GM19463 (cell line): ENCODE results near the gene WDR1.

Experiments used
- ATAC-seq: cut with Tn5 transposase; IDR thresholded peaks from one replicate; pipeline ENCODE4 v1.9.1; 2021; ENCODE audit warnings: mild to moderate bottlenecking, moderate library complexity; ENCODE audit not compliant: unreplicated experiment

The WDR1 gene

GRCh38 chr4:10074767-10075105 lies 41.9 kb downstream of the WDR1 start:
- no peak for ATAC-seq

- ATAC-seq = no peak
These were observed 42.4 kb downstream of the WDR1 start for GRCh38 chr4:10074076-10074766.

- no peak for ATAC-seq
These were observed 44.1 kb downstream of the WDR1 start for GRCh38 chr4:10072420-10073017.

- no peak for ATAC-seq
These were observed 47.4 kb downstream of the WDR1 start for GRCh38 chr4:10069075-10069642.

GRCh38 chr4:10066670-10067651 lies 49.6 kb downstream of the WDR1 start:
- no peak for ATAC-seq

- no peak for ATAC-seq
These were observed 50.4 kb downstream of the WDR1 start for GRCh38 chr4:10066206-10066605.

GRCh38 chr4:10063544-10064300 lies 52.9 kb downstream of the WDR1 start:
- ATAC-seq = no peak

- no peak for ATAC-seq
These were observed 54.8 kb downstream of the WDR1 start for GRCh38 chr4:10061650-10062415.

- no peak for ATAC-seq
These were observed 58.2 kb downstream of the WDR1 start for GRCh38 chr4:10058371-10058770.

- ATAC-seq = no peak
These were observed 59.6 kb downstream of the WDR1 start for GRCh38 chr4:10057023-10057395.

- no peak for ATAC-seq
These were observed 60.1 kb downstream of the WDR1 start for GRCh38 chr4:10056334-10057022.

GRCh38 chr4:10055871-10056270 lies 60.7 kb downstream of the WDR1 start:
- no peak for ATAC-seq

GRCh38 chr4:10054571-10055041 lies 62.0 kb downstream of the WDR1 start:
- ATAC-seq = no peak

GRCh38 chr4:10053635-10054453 lies 62.8 kb downstream of the WDR1 start:
- no peak for ATAC-seq

GRCh38 chr4:10051517-10052135 lies 65.0 kb downstream of the WDR1 start:
- no peak for ATAC-seq

- ATAC-seq = no peak
These were observed 65.9 kb downstream of the WDR1 start for GRCh38 chr4:10050721-10051120.

- ATAC-seq = no peak
These were observed 66.3 kb downstream of the WDR1 start for GRCh38 chr4:10050261-10050661.
